Limb (tissue), 2 donors: ENCODE results near the gene MAD1L1.
"Not testable (repeated sequence)": the region's sequence is repeated elsewhere in the genome, so short reads cannot be mapped to it uniquely, and the experiment has no call there.

Source experiments
- DNase-seq, 2 donors: peaks; one replicate each; pipeline ENCODE4 v3.0.0-alpha.2; 2016; ENCODE audit errors: extremely low spot score in 2 of 2

Gene MAD1L1

DNA sequence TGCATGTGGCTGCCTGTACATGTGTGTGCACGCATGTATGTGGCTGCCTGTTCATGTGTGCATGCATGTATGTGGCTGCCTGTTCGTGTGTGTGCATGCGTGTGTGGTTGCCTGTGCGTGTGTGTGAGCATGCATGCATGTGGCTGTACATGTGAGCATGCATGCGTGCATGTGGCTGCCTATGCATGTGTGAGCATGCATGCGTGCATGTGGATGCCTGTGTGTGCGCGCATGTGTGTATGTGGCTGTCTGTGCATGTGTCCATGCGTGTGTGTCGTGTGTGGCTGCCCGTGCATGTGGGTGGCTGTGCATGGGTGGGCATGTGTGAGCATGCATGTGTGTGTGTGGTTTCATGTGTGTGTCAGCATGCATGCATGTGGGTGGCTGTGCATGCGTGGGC is 344.3 kb downstream of the MAD1L1 start:
- no peak for DNase-seq

- no peak for DNase-seq
Observed at GRCh38 chr7:1887251-1887650, 345.5 kb downstream of the MAD1L1 start.

DNA sequence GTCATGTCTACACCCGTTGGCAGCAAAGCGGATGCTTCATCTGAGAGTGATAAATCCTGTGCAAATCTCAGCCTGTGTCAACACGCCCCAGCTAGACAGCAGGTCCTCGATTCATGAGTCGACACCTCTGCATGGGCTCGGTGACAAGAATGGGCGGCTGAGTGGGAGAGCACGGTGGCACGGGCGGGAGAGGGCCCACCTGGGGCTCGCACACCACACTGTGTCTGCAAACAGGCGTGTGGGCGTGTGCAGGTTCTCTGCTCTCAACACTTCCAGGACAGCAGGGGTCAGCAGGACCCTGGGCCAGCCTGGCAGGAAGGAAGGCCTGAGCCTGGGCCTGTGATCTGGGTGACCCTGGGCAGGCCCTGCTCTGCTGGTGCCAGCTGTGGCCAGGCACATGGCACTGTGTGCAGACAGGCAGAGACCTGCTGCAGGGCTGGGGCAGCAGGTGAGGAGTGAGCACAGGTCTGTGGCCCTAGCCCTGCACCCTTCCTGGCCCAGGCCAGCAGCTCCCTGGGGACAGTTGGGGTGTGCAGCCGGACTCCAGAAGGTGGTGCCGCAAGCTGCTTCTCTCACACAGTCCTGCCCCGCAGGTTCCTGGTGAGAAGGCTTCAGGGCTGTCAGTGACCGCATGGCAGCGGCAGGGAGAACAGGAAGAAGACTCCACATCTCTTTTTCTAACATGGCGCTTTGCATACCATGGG is 346.2 kb downstream of the MAD1L1 start:
- DNase-seq: no peak

- no peak for DNase-seq
Observed at GRCh38 chr7:1885465-1886226, 347.1 kb downstream of the MAD1L1 start.

GRCh38 chr7:1884583-1885350 is 348.0 kb downstream of the MAD1L1 start:
- DNase-seq: no peak

DNA sequence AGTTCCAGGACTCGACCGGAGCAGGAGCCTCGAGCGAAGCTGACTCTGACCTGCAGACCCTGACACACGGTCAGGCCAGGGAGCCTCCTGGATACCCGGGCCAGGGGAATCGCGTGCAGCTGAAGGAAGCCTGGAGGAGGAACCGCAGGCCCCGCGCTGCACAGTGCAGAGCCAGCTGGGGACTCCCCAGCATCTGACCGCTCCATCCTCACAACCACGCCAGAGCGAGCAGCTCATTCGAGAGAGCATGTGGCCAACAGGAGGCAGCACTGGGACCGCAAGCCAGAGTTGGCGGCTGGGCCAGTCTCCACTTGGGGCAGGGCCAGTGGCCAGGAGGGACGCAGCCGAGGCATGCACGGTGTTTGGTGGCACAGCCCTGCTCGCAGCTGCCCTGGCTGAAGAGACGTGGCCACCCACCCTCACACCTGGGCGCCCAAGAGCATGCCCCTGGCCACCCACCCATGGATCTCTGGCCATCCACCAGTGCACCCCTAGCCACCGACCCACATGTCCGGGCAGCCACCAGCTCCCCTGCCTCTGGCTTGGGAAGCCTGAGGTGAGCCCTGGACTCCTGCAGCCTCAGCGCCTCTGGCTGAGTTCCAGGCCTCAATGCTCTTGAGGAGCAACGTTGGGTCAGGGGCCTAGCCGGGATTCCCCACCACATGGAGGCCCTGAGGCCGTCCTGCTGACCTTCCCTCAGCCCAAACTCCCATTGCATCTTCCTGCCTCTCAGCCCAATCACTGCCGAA is 348.7 kb downstream of the MAD1L1 start:
- no peak for DNase-seq

DNA sequence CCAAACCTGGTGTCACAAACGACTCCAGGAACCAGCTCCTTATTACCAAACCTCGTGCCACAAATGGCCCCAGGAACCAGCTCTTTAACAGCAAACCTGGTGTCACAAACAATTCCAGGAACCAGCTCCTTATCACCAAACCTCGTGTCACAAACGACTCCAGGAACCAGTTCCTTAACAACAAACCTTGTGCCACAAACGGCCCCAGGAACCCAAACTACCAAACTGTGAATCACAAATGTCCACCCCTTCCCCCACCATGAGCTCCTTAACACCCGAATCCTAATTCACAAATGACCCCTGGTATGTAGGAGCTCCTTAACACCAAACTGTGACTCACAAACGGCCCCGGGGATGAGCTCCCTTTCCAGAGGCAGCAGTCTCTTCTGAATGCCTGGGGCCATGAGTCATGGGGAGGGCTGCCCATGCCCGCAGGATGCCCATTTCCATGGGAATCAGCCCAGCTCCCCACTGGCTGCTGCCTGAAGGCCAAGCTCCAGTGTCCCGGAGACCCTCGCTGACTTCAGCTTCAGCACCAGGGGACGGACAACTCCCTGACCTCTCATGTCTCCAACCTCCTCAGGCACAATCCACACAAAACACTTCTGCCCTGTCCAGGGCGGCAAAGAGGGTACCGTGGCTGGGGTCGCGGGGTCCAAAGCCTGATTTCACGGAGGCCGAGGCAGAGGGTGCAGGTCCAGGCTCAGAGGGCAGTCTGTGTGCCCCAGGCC is 349.5 kb downstream of the MAD1L1 start:
- no peak for DNase-seq

- DNase-seq: no peak
Observed at GRCh38 chr7:1882451-1882850, 350.3 kb downstream of the MAD1L1 start.

DNA sequence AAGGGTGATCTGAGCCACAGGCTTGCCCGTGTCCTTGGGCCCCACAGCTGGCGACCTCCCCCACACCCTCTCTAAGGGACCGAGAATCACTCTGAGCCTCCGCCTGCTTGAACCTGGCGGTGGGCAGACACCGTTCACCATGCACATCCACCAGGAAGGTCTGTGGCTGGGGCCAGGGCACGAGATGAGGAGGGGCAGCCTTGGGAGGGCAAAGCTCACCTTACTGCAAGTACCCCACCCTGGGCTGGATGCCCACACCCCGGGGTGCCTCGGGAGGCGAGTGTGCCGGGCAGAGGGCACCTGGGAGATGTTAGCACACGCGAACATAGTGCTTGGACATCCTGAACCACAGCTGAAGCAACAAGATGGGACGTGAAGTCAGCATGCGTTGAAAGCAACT is 350.8 kb downstream of the MAD1L1 start:
- DNase-seq: no peak

GRCh38 chr7:1876641-1877040 is 356.1 kb downstream of the MAD1L1 start:
- DNase-seq: not testable (repeated sequence)

DNA sequence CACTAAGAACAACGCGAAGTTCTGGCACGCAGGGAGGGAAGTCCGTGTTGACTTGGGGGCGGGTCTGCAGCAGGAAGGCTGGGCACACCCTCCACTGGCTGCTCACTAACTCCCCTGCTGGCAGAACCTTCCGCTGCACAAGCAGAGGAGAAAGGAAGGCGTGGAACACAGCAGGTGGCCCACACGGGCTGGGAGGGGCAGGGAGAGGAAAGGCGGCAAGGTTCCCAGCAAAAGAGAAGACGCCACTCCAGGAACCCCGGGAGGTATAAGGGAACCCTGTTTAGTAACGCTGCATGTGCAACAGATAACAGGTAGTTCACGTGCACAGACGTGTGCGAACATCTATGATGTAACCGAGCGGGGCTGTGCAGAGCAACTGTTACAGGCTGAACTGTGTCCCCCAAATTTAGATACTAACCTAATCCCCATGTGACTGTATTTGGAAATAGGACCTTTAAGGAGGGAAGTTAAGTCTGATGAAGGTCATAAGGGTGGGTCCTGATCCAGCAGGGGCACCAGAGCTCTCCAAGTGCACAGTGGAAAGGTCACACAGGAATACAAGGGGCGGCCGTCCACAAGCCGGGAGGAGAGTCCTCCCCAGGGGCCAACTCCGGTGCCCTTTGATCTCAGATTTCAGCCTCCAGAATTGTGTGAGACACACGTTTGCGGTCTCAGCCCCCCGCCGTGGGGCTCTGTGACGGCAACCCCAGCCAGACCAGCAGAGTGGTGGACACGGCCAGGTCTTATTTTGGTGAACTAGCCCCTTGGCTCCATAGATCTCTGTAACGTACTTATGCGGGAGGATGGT is 357.1 kb downstream of the MAD1L1 start:
- DNase-seq: not testable (repeated sequence)

DNA sequence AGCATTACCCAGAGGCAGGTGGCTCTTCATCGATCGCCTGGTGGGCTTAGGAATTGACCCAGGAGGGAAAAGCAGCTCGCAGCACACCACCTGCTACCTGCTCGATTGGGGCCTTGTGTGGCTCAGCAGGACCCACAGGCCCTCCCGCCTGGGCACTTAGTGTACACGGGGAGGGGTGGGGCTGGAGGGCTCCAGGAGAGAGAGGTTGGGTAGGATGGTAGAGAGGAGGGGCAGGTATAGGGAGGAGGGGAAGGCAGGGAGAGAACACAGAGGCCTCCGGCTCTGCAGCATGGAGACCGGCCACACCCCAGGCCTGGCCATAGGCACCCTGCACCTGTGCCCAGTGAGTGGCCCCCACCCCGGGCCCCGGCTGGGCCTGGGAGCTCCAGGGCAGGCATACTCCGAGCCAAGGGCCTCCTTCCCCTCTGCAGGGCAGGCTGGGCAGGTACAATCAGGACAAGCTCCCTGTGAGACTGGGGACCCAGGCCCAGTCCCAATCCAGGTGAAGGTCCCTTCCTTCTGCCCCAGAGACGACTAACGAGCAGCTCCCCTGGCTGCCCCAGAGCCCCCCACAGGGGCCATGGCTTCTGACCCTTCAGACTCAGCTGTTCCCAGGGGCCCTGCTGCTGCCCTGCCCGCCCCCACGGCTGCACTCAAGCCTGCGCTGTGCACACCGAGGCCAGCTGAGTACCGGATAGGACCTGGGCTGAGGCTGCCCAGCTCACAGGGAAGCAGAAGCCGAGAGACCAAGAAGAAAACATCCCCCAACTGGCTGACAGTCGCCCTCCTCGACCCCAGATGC is 358.0 kb downstream of the MAD1L1 start:
- DNase-seq: not testable (repeated sequence)

DNA sequence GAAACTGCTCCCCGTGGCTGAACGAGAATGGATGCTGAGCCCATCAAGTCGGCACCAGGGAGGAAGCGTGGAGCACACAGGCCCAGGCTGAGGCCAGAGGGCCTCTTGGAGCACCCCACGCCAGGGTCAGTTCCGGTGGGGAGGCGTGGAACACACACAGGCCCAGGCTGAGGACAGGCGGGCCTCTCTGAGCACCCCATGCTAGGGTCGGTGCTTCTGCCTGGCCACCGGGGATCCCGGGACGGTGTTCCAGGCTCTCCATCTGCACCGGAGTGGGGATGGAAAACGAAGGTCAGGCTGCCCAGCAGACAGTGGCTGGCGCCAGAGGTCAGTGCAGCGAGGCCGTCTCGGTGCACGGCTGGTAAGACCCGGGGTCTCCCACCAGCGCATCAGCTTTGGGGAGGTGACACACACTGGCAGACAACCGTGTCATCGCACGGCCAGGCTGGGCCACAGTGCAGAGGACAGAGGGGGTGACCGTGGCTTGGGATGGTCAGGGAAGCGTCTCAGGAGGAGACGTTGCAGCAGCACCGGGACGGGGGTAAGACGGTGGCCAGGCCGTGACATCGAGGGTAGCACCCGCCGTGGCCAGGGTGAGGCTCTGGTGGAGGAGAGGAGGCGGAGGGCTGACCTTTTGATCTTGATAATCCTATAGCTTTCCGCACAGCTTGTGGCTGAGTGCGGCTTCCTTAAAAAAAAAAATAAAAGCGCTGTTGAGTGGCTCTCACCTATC is 358.7 kb downstream of the MAD1L1 start:
- DNase-seq: no peak

DNA sequence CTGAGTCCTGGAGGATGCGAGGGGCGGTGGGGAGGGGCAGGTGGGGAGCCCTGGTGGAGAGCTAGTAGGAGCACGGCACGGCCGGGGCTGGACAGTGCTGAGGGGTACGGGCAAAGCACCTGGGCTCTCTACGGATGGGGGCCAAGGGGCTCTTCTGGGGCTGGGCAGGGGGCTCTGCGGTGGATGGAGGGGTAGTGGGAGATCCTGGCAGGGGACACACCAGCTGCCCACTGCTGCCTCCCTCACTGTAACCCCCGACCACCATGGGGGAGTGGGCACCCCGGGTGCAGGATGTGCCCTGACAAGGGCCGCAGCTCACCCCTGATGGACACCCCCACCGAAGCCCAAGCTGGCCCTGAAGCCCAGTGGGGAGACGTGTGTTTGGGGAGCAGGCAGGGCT is 359.3 kb downstream of the MAD1L1 start:
- no peak for DNase-seq

GRCh38 chr7:1873070-1873405 is 359.7 kb downstream of the MAD1L1 start:
- no peak for DNase-seq

- no peak for DNase-seq
Observed at GRCh38 chr7:1872191-1873069, 360.3 kb downstream of the MAD1L1 start.

DNA sequence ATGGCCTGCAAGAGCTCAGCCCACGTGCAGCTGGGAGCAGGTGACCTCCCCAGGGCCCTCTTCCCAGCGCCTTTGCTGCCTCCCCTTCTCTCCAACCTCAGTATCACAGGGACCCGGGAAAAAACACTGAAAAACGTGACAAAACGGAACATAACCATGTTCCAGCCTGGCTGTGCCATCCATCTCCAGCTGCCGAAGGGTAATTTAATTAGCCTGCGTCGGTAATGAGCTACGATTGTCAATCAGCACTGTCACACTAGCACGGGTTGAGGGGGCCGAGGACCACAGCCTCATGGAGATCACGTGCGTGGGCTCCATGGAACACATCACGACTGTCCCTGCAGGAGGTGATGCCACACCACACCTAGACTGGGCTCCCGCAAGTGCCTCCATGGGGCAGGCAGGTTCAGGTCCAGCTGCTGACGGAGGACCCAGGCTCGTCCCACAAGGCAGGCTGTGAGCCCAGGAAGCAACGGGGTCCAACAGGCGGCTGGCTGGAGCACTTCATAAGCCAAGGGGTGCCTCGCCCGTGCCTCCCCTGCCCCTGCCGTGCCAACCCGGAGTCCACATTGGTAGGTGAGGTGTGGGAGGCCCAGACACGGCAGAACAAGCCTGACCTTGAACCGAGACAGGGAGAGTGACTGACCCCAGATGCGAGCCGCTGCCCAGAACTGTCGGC is 363.2 kb downstream of the MAD1L1 start:
- DNase-seq: no peak
